ENCODE results near the gene WDHD1.

GRCh38 chr14:55074662-55075061 lies 47.8 kb upstream of the WDHD1 start:
- no peak for TF ChIP-seq EP300 (IDR thresholded peaks at IDR 0.05)
- no peak for TF ChIP-seq POLR2A (IDR thresholded peaks at IDR 0.05)
- TF ChIP-seq CTCF (IDR thresholded peaks at IDR 0.05): no peak
- TF ChIP-seq POLR2AphosphoS5 (IDR thresholded peaks at IDR 0.05): no peak
